ENCODE data around the gene NBPF9. TPM values are rescaled to one million over a fixed set of nuclear protein-coding genes. Genes with fewer than 3 reads are reported as not detected.
"Not testable (repeated sequence)": the region's sequence is repeated elsewhere in the genome, so short reads cannot be mapped to it uniquely, and the experiment has no call there.

NBPF9 gene
- total RNA-seq, 1 experiment from 2014 or later = 18.4 TPM

DNA sequence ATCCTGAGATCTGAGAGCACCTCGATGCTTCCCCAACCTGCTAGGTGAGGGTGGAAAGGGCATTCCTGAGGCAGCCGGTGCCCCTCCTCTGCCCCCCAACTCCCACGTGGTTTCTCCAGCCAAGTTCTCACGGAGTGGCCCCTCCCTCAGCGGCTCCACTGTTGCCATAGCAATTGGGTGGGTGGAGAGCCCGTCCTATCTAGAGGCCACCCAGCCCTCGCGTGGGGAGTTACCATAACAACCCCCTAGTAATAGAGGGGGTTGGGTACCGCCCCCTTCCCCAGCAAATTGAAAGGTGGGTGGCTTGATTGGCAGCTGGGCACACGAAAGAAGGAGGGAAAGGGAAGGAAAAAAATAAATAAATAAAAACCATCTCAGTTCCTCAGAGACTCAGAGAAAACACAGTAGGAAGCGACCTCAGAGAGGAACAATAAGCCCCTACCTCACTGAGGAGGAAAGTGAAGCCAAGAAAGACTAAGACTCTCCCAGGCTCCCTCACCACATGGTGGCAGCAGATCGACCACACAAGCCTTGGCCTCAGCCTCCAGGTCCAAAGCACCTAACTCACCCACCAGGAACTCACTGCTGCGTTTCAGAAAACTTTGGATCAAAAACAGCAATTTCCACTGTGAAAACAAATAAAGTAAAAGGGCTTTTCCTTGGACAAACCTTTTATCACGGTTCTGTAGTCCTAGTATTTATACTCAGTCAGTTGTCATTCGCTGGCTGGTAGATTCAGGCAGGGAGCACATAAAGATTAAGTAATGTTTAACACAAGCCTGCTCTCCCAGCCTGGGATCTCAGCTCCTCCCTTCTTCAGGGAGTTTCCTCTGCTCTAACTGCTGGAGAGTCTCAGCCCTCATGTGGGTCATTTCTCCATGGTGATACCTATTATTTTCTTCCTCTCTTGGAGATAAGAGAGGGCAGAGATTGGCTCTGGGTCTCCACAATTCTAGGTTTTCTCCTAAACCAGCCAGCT, 20.9 kb upstream of the NBPF9 start:
- H3K27ac ChIP-seq; H2AFZ ChIP-seq; H4K20me1 ChIP-seq (ENCODE audit: insufficient read depth); H3K9me3 ChIP-seq (ENCODE audit: insufficient read depth, low read depth); intact Hi-C loops (cut with micrococcal nuclease; ENCODE audit: unreplicated experiment); H3K27me3 ChIP-seq (ENCODE audit: insufficient read depth, low read depth); POLR2A ChIA-PET (ENCODE audit: unreplicated experiment); H3K36me3 ChIP-seq (ENCODE audit: low read depth); H3K79me2 ChIP-seq (ENCODE audit: low read depth); H3F3A ChIP-seq (ENCODE audit: insufficient read depth, low read depth); BruUV-seq (replicated peaks); H3K9me2 ChIP-seq (ENCODE audit: insufficient read depth); H3K4me3 ChIP-seq; H3K4me1 ChIP-seq (replicated peaks; ENCODE audit: insufficient read depth); CTCF ChIA-PET: not testable (repeated sequence)
- H3K4me2 ChIP-seq = peak overlapping the region; percentile 54
- DNase-seq = peak in 1 of 2 experiments; percentile 47

DNA sequence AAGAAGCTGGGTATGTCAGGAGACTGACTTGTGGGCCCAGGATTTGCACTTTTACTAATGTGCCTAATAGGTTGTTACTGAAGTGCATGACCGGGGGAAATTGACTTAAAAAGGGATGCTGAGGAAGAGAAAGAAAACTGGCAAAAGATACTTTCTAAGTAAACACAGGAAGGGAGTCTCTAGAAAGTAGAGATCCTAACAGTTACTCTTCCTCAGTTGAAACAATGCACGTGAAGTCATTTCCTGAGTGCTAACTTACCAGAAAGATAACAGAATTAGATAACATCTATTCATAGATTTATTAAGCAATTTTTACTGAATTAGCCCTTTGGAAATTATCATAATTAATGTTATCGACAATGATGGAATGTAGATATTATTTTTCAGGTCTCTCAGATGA, 9.5 kb upstream of the NBPF9 start:
- POLR2A ChIA-PET (ENCODE audit: unreplicated experiment) = not testable (repeated sequence)

DNA sequence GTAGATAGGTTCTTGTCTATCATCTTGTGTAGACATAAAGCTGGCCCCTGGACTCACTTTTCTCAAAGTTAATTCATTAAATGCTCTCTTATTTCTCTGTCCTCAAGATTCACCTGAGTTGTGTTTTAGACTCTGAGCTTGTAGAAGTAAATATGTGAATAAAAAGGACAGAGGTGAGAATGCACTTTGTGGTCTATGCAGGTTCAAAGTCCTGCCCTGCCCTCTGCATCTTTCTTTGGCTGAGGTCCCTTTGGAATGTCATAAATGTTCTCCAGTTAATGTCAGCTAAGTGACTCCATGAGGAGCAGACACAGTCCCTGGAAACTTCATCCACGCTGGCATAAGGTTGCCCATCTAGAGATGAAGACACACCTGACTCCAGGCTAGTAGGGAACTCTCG, 7.0 kb upstream of the NBPF9 start:
- H3F3A ChIP-seq (ENCODE audit: insufficient read depth, low read depth); H3K4me3 ChIP-seq; H3K79me2 ChIP-seq (ENCODE audit: low read depth); DNase-seq; H3K4me2 ChIP-seq; CTCF ChIA-PET; intact Hi-C loops (cut with micrococcal nuclease; ENCODE audit: unreplicated experiment); H3K27me3 ChIP-seq (ENCODE audit: insufficient read depth, low read depth); H3K36me3 ChIP-seq (ENCODE audit: low read depth); H3K4me1 ChIP-seq (replicated peaks; ENCODE audit: insufficient read depth); H3K9me3 ChIP-seq (ENCODE audit: insufficient read depth, low read depth); POLR2A ChIA-PET (ENCODE audit: unreplicated experiment); H3K9me2 ChIP-seq (ENCODE audit: insufficient read depth); H2AFZ ChIP-seq; H4K20me1 ChIP-seq (ENCODE audit: insufficient read depth); H3K27ac ChIP-seq; BruUV-seq (replicated peaks): not testable (repeated sequence)

More for the DNA sequence above, 9.5 kb upstream of the NBPF9 start:
- BruUV-seq (replicated peaks); H3K79me2 ChIP-seq (ENCODE audit: low read depth); CTCF ChIA-PET; intact Hi-C loops (cut with micrococcal nuclease; ENCODE audit: unreplicated experiment); H3F3A ChIP-seq (ENCODE audit: insufficient read depth, low read depth); DNase-seq; H3K9me2 ChIP-seq (ENCODE audit: insufficient read depth); H3K36me3 ChIP-seq (ENCODE audit: low read depth); H4K20me1 ChIP-seq (ENCODE audit: insufficient read depth); H3K4me2 ChIP-seq; H3K4me3 ChIP-seq; H3K9me3 ChIP-seq (ENCODE audit: insufficient read depth, low read depth); H3K4me1 ChIP-seq (replicated peaks; ENCODE audit: insufficient read depth); H2AFZ ChIP-seq; H3K27ac ChIP-seq; H3K27me3 ChIP-seq (ENCODE audit: insufficient read depth, low read depth): not testable (repeated sequence)

DNA sequence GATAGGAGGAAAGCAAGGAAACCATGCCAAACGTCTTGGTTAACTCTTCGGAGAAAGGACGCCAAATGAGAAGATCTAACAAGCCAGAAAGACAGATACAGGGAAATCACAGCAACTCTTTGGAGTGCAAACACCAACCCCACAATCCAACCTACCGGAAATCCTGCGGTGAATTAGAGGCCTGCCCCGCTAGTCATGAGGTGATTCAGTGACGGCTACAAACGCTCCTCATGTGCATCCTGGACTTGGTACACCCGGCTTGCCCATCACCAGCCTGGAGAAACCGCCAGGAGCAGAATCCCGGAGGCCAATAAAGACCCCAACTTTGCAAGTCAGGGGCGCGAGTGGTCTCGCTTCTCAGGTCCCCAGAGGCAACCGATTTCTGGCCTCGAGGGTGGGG, 777 bp downstream of the NBPF9 start:
- peak overlapping the region; percentile 50; the same call in 1 of the 2 replicates for H3K4me3 ChIP-seq
- H2AFZ ChIP-seq; H4K20me1 ChIP-seq (ENCODE audit: insufficient read depth); H3K27me3 ChIP-seq (ENCODE audit: insufficient read depth, low read depth); POLR2A ChIA-PET (ENCODE audit: unreplicated experiment); BruUV-seq (replicated peaks); H3K9me3 ChIP-seq (ENCODE audit: insufficient read depth, low read depth); intact Hi-C loops (cut with micrococcal nuclease; ENCODE audit: unreplicated experiment); H3K79me2 ChIP-seq (ENCODE audit: low read depth); H3K9me2 ChIP-seq (ENCODE audit: insufficient read depth); CTCF ChIA-PET; H3K36me3 ChIP-seq (ENCODE audit: low read depth); H3K27ac ChIP-seq; H3K4me1 ChIP-seq (replicated peaks; ENCODE audit: insufficient read depth); H3F3A ChIP-seq (ENCODE audit: insufficient read depth, low read depth): not testable (repeated sequence)
- peak overlapping the region; percentile 72 for H3K4me2 ChIP-seq
- peak in 1 of 2 experiments; percentile 25 for DNase-seq

DNA sequence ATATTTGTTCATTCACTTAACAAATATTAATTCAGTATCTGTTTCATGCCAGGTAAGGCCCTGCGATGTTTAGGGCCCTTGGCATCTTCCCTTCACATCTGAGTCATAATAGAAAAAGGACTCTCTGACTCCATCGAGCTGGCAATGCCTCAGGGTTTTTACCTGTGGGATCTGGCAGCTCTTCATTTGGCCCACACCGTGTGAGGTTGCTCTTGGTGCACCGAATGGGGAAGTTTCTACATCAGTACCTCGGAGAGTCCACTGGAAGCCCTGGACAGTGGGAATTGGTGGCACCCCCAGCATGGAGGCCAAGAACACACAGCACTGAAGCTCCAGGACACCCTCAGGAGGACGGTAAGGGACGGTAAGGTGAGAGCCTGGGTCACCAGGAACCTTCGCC, 5.1 kb downstream of the NBPF9 start:
- H3K79me2 ChIP-seq (ENCODE audit: low read depth); H3K4me2 ChIP-seq; POLR2A ChIA-PET (ENCODE audit: unreplicated experiment); DNase-seq; H3K9me2 ChIP-seq (ENCODE audit: insufficient read depth); H3K9me3 ChIP-seq (ENCODE audit: insufficient read depth, low read depth); intact Hi-C loops (cut with micrococcal nuclease; ENCODE audit: unreplicated experiment); H3K27me3 ChIP-seq (ENCODE audit: insufficient read depth, low read depth); H2AFZ ChIP-seq; H3K4me3 ChIP-seq; BruUV-seq (replicated peaks); CTCF ChIA-PET; H3K36me3 ChIP-seq (ENCODE audit: low read depth); H4K20me1 ChIP-seq (ENCODE audit: insufficient read depth); H3F3A ChIP-seq (ENCODE audit: insufficient read depth, low read depth); H3K27ac ChIP-seq; H3K4me1 ChIP-seq (replicated peaks; ENCODE audit: insufficient read depth): not testable (repeated sequence)

DNA sequence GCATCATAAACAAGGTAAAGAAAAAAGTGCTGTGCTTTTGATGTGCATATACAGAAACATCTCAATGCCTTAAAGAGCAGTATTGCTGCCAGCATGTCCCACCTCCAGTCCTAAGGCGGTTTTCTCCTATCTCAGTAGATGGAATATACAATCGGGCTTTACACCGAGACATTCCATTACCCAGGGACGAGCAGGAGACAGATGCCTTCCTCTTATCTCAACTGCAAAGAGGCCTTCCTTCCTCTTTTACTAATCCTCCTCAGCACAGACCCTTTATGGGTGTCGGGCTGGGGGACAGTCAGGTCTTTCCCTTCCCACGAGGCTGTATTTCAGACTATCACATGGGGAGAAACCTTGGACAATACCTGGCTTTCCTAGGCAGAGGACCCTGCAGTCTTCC, 10.2 kb downstream of the NBPF9 start:
- H3K4me1 ChIP-seq (replicated peaks; ENCODE audit: insufficient read depth); intact Hi-C loops (cut with micrococcal nuclease; ENCODE audit: unreplicated experiment); H3K36me3 ChIP-seq (ENCODE audit: low read depth); H3K4me3 ChIP-seq; DNase-seq; BruUV-seq (replicated peaks); H3K9me3 ChIP-seq (ENCODE audit: insufficient read depth, low read depth); H3F3A ChIP-seq (ENCODE audit: insufficient read depth, low read depth); CTCF ChIA-PET; H4K20me1 ChIP-seq (ENCODE audit: insufficient read depth); H3K9me2 ChIP-seq (ENCODE audit: insufficient read depth); POLR2A ChIA-PET (ENCODE audit: unreplicated experiment); H2AFZ ChIP-seq; H3K79me2 ChIP-seq (ENCODE audit: low read depth); H3K27ac ChIP-seq; H3K4me2 ChIP-seq; H3K27me3 ChIP-seq (ENCODE audit: insufficient read depth, low read depth): not testable (repeated sequence)
